ENCODE results near the gene TREM2. TPM values are rescaled to one million over a fixed set of nuclear protein-coding genes. Genes with fewer than 3 reads are reported as not detected.
A peak's percentile ranks its signal among the peaks of the same experiment; 100 is the strongest.

TREM2 gene
- total and polyA plus RNA-seq, 4 experiments from 2014 or later: 2.7 to 4.0 TPM; not detected in 2

DNA sequence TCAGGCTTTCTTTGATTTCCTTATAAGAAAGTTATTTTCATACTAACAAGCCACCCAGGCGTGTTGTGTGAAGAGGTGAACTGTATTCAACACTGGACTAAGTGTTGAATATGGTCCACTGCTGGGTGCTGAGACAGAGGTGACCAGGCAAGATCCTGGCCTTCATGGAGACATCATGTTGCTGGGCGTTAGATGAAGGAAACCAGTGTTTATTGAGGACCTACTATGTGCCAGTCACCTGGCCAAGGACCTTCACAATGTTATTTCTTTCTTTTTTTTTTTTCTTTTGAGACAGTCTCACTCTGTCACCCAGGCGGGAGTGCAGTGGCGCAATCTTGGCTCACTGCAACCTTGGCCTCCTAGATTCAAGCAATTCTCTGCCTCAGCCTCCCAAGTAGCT, 6.9 kb downstream of the TREM2 start:
- Mint-ChIP-seq H3K4me1 (peaks cover 0 to 1% (median under 1%) of the 10 kb centered on the region in 4 donors), H3K27ac (no peak overlapping the region), H3K9me3 (peaks cover 0 to 1% (median 0%) of the 10 kb centered on the region in 8 donors), H3K27me3 (peaks cover 0 to 8% of the 10 kb centered on the region in 2 donors), H3K36me3 (peaks cover 0 to 6% of the 10 kb centered on the region in 2 donors), H3K4me3 (no peak overlapping the region)
- ChIA-PET POLR2A (ENCODE audit: partially characterized antibody) (no interaction called here), CTCF (ENCODE audit: partially characterized antibody) (no interaction called here)
- Histone ChIP-seq H3K4me1 (ENCODE audit: insufficient read depth, low read length) (no peaks in the 10 kb centered on the region), H3K9me3 (ENCODE audit: control insufficient read depth in 1 of 2, low read length in 2 of 2) (no peaks in the 10 kb centered on the region), H3K36me3 (ENCODE audit: insufficient read depth, low read length) (no peaks in the 10 kb centered on the region), H3K27me3 (ENCODE audit: insufficient read depth, low read length) (no peaks in the 10 kb centered on the region), H3K4me3 (ENCODE audit: low read length in 2 of 2) (no peak overlapping the region), H3K27ac (ENCODE audit: low read depth, low read length) (no peak overlapping the region)
- intact Hi-C loops (cut with micrococcal nuclease): no loop called here
- DNase-seq: no peak

DNA sequence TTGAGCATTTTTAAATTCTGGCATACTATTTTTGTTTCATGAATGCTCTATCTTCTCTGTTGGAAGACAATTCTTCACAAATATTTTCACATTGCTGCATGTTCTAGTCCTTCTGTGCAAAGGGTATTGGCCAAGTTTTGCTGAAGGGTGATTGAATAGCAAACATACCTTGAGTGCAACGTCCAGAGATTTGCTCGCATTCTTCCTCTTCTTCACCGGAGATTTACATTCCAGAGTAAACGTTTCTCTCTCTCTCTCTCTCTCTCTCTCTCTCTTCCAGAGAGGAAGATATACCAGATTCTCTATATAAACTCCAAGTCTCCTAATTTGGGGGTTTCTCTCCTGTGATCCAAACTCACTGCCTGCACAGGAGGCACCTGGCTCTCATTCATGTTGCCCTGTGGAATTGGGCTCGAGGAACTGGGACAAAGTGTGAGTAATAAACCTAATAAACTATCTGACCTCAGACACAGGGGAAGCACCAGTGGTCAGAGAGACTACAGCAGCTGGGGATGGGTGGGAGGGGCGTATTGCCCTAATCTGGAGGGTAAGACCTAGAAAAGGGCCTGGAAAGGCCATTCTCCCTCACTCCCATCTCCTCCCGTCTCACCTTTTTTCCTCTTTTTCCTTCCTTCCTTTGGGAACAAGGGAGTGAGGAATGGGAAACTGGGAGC, 7.6 kb downstream of the TREM2 start:
- Mint-ChIP-seq H3K4me3 (no peak overlapping the region), H3K9me3 (peaks cover 0 to 1% (median 0%) of the 10 kb centered on the region in 8 donors), H3K4me1 (peaks cover 0 to 1% (median under 1%) of the 10 kb centered on the region in 4 donors), H3K27ac (no peak overlapping the region), H3K36me3 (peaks cover 0 to 6% of the 10 kb centered on the region in 2 donors), H3K27me3 (peaks cover 0 to 8% of the 10 kb centered on the region in 2 donors)
- no peak for DNase-seq
- intact Hi-C loops (cut with micrococcal nuclease): no loop called here
- Histone ChIP-seq H3K36me3 (ENCODE audit: insufficient read depth, low read length) (no peaks in the 10 kb centered on the region), H3K4me1 (ENCODE audit: insufficient read depth, low read length) (no peaks in the 10 kb centered on the region), H3K4me3 (ENCODE audit: low read length in 2 of 2) (no peak overlapping the region), H3K27ac (ENCODE audit: low read depth, low read length) (no peak overlapping the region), H3K9me3 (ENCODE audit: control insufficient read depth in 1 of 2, low read length in 2 of 2) (no peaks in the 10 kb centered on the region), H3K27me3 (ENCODE audit: insufficient read depth, low read length) (no peaks in the 10 kb centered on the region)
- ChIA-PET POLR2A (ENCODE audit: partially characterized antibody) (no interaction called here), CTCF (ENCODE audit: partially characterized antibody) (no interaction called here)

DNA sequence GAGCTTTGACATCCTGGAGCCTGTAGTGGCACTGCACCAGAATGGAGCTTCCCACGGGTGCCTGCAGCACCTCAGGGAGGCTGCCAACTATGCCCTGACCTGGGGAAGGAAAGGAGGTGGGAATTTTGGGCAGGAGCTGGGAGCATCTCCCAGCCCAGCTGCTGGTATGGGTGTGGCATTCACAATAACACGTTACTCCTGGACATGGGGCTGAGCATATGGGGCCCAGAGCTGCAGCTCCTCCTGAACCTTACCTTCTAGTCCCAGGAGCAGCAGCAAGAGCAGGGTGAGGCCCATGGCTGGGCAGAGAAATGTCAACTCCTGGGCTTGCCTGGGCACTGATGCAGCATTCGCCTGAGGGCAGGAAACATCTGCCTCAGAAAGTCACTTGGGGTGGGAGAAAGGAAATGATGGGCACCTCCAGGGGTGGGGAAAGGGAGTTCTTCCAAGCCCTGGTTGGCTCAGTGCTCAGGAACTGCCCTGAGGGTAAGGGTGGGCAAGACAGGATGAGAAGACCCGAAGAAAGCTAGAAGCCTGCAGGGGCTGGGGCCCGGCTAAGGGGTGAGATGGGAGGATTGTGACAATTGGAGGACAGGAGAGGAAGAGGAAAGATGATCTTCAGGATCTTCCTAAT, 8.8 kb downstream of the TREM2 start, which contains the start of gene TREML1:
Gene TREML1, minus strand, starts transcription at position 356 of the 634 bp plus-strand sequence. Its CDS starts 59 bp downstream, at position 297.
- no peak for DNase-seq
- H3K4me3 ChIP-seq (ENCODE audit: low read length in 2 of 2): no peak within 1 kb of the TSS
- peaks cover 0 to 1% (median under 1%) of the 10 kb centered on the region in 4 donors for H3K4me1 Mint-ChIP-seq
- no peaks in the 10 kb centered on the region for H3K27me3 ChIP-seq (ENCODE audit: insufficient read depth, low read length)
- peaks cover 0 to 1% (median 0%) of the 10 kb centered on the region in 8 donors for H3K9me3 Mint-ChIP-seq
- peaks cover 4 to 12% of the 10 kb centered on the region in 2 donors for H3K36me3 Mint-ChIP-seq
- peaks cover 0 to 6% of the 10 kb centered on the region in 2 donors for H3K27me3 Mint-ChIP-seq
- H3K36me3 ChIP-seq (ENCODE audit: insufficient read depth, low read length): no peaks in the 10 kb centered on the region
- no peaks in the 10 kb centered on the region for H3K4me1 ChIP-seq (ENCODE audit: insufficient read depth, low read length)
- no peak within 1 kb of the TSS for H3K4me3 Mint-ChIP-seq
- H3K9me3 ChIP-seq (ENCODE audit: control insufficient read depth in 1 of 2, low read length in 2 of 2): no peaks in the 10 kb centered on the region
- ChIA-PET CTCF (ENCODE audit: partially characterized antibody) (no interaction called here), POLR2A (ENCODE audit: partially characterized antibody) (no interaction called here)
- peak within 1 kb of the TSS in 1 of 7 donors; percentile 9 for H3K27ac Mint-ChIP-seq
- intact Hi-C loops (cut with micrococcal nuclease): no loop called here
- H3K27ac ChIP-seq (ENCODE audit: low read depth, low read length): no peak within 1 kb of the TSS

DNA sequence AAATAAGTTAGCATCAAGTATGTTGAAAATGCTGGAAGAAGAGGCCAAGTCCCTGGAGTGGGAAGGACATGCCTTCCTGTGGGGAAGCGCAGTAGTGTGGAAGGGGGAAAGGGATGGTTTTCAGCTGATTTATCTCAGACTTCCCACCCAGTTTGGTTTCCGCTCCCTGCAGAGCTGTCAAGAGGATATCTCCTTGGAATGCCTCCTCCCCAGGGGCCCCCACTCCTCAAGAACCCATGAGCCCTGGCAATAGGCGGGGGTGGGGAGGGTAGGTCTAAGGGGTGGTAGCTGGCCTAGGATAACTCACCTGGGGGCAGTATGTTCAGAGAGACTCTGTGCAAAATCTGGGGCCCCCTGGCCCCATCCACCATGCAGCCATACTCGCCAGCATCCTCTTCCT, 9.5 kb downstream of the TREM2 start:
- ChIA-PET CTCF (ENCODE audit: partially characterized antibody) (no interaction called here), POLR2A (ENCODE audit: partially characterized antibody) (no interaction called here)
- no peaks in the 10 kb centered on the region for H3K27me3 ChIP-seq (ENCODE audit: insufficient read depth, low read length)
- no peak overlapping the region for H3K27ac ChIP-seq (ENCODE audit: low read depth, low read length)
- Mint-ChIP-seq H3K9me3 (peaks cover 0 to 1% (median 0%) of the 10 kb centered on the region in 8 donors), H3K36me3 (peaks cover 4 to 17% of the 10 kb centered on the region in 2 donors), H3K4me3 (no peak overlapping the region), H3K27me3 (peaks cover 0 to 5% of the 10 kb centered on the region in 2 donors), H3K27ac (no peak overlapping the region), H3K4me1 (peaks cover 1 to 6% (median 3%) of the 10 kb centered on the region in 4 donors)
- H3K36me3 ChIP-seq (ENCODE audit: insufficient read depth, low read length): no peaks in the 10 kb centered on the region
- no peaks in the 10 kb centered on the region for H3K9me3 ChIP-seq (ENCODE audit: control insufficient read depth in 1 of 2, low read length in 2 of 2)
- no peaks in the 10 kb centered on the region for H3K4me1 ChIP-seq (ENCODE audit: insufficient read depth, low read length)
- H3K4me3 ChIP-seq (ENCODE audit: low read length in 2 of 2): no peak overlapping the region
- intact Hi-C loops (cut with micrococcal nuclease): no loop called here
- no peak for DNase-seq

DNA sequence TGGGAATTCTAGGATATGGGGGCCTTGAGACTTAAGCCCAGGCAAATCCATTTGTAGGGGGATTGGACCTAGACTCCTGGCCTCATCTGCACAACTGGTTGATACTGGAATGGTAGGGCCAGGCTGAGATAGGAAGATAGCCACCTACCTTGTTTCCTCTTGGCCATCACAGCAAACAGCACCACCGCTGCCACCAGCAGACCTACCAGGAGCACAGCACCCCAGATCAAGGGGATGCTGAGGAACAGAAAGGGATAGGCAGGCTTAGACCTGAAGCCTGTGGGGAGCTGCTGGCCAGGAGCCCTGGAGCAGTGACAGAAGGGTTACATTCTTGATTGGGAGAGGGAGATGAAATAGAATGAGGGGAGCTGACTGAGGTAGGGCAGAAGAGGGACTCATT, 12.2 kb downstream of the TREM2 start:
- Mint-ChIP-seq H3K36me3 (peaks cover 6 to 24% of the 10 kb centered on the region in 2 donors), H3K4me1 (peaks cover 11 to 20% (median 12%) of the 10 kb centered on the region in 4 donors), H3K27ac (peak overlapping the region in 1 of 7 donors; percentile 22), H3K4me3 (no peak overlapping the region), H3K27me3 (peaks cover 0 to 2% of the 10 kb centered on the region in 2 donors), H3K9me3 (peaks cover 0 to 1% (median 0%) of the 10 kb centered on the region in 8 donors)
- Histone ChIP-seq H3K36me3 (ENCODE audit: insufficient read depth, low read length) (no peaks in the 10 kb centered on the region), H3K4me1 (ENCODE audit: insufficient read depth, low read length) (peaks cover 13% of the 10 kb centered on the region), H3K9me3 (ENCODE audit: control insufficient read depth in 1 of 2, low read length in 2 of 2) (no peaks in the 10 kb centered on the region), H3K27ac (ENCODE audit: low read depth, low read length) (no peak overlapping the region), H3K4me3 (ENCODE audit: low read length in 2 of 2) (no peak overlapping the region), H3K27me3 (ENCODE audit: insufficient read depth, low read length) (no peaks in the 10 kb centered on the region)
- ChIA-PET POLR2A (ENCODE audit: partially characterized antibody) (no interaction called here), CTCF (ENCODE audit: partially characterized antibody) (no interaction called here)
- intact Hi-C loops (cut with micrococcal nuclease): no loop called here
- no peak for DNase-seq

DNA sequence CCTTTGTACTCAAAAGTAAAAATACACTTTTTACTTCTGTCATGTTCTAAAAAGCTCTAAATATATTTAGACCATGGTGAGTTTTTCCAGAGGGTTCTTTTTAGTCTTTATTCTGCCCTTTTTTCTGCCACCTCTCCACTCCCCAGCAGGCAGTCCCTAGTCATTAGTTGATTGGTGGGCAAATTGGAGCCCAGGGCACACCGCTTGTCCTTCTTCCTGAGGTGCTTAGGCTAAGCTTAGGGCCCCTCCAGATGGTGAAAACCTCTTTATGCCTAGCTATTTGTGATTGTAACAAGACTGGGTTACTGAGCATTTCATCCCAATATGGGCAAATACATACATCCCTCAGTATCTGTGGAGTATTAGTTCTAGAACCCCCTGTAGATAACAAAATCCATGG, 15.0 kb downstream of the TREM2 start:
- Mint-ChIP-seq H3K27me3 (no peaks in the 10 kb centered on the region), H3K27ac (no peak overlapping the region)
- CTCF ChIA-PET (ENCODE audit: partially characterized antibody): no interaction called here

DNA sequence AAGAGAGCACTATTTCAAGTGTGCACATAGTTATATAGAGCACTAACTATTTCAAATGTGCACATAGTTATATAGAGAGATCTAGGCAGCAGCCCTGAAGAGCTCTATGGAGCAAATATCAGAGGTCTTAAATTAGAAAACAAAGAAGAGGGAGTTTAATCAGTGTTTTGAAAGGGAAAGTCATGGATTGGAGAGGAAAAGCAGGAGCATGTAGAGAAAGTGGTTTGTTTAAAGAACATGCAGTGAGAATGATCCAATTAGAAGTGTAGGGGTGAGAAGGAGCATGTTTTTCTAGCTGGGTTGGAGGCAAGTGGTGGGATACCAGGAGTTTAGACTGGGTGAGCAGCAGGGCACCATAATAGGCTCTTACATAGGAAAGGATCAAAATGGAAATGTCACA, 26.0 kb downstream of the TREM2 start:
- no peaks in the 10 kb centered on the region for H3K9me3 Mint-ChIP-seq
- ChIA-PET POLR2A (ENCODE audit: partially characterized antibody) (no interaction called here), CTCF (ENCODE audit: partially characterized antibody) (no interaction called here)
- H3K4me3 ChIP-seq (ENCODE audit: low read length in 2 of 2): no peak overlapping the region
- H3K4me3 Mint-ChIP-seq: no peak overlapping the region
- no peaks in the 10 kb centered on the region for H3K4me1 Mint-ChIP-seq
- H3K4me1 ChIP-seq (ENCODE audit: insufficient read depth, low read length): no peaks in the 10 kb centered on the region
- no peaks in the 10 kb centered on the region for H3K27me3 Mint-ChIP-seq
- no peaks in the 10 kb centered on the region for H3K9me3 ChIP-seq (ENCODE audit: control insufficient read depth in 1 of 2, low read length in 2 of 2)
- DNase-seq: no peak
- intact Hi-C loops (cut with micrococcal nuclease): no loop called here
- no peaks in the 10 kb centered on the region for H3K36me3 ChIP-seq (ENCODE audit: insufficient read depth, low read length)
- H3K27ac ChIP-seq (ENCODE audit: low read depth, low read length): no peak overlapping the region
- H3K27ac Mint-ChIP-seq: no peak overlapping the region
- H3K36me3 Mint-ChIP-seq: peaks cover 44 to 51% of the 10 kb centered on the region in 2 donors
- H3K27me3 ChIP-seq (ENCODE audit: insufficient read depth, low read length): no peaks in the 10 kb centered on the region

More for the DNA sequence above, 15.0 kb downstream of the TREM2 start:
- Mint-ChIP-seq H3K4me1 (peaks cover 10 to 20% (median 11%) of the 10 kb centered on the region in 4 donors), H3K4me3 (peak overlapping the region in 5 of 8 donors; percentile 0 to 52 (median 41)), H3K9me3 (no peaks in the 10 kb centered on the region), H3K36me3 (peaks cover 15 to 40% of the 10 kb centered on the region in 2 donors)
- Histone ChIP-seq H3K27me3 (ENCODE audit: insufficient read depth, low read length) (no peaks in the 10 kb centered on the region), H3K4me1 (ENCODE audit: insufficient read depth, low read length) (peaks cover 13% of the 10 kb centered on the region), H3K36me3 (ENCODE audit: insufficient read depth, low read length) (no peaks in the 10 kb centered on the region), H3K4me3 (ENCODE audit: low read length in 2 of 2) (no peak overlapping the region), H3K9me3 (ENCODE audit: control insufficient read depth in 1 of 2, low read length in 2 of 2) (no peaks in the 10 kb centered on the region), H3K27ac (ENCODE audit: low read depth, low read length) (no peak overlapping the region)
- POLR2A ChIA-PET (ENCODE audit: partially characterized antibody): no interaction called here
- DNase-seq: no peak
- intact Hi-C loops (cut with micrococcal nuclease): no loop called here
